SK-N-MC (cell line): ENCODE results near the gene PRG2.

Source experiments
- EZH2 ChIP-seq: fragments of 200-600 bp; sonication (generic); IDR thresholded peaks from one replicate; pipeline ENCODE4 v1.6.1; 2017; ENCODE audit warnings: antibody characterized with exemption
- POLR2AphosphoS5 ChIP-seq: IDR thresholded peaks from 2 replicates; pipeline ENCODE4 v1.6.1; 2012; ENCODE audit warnings: mild to moderate bottlenecking, low read depth, low read length, borderline replicate concordance

GRCh38 chr11:57425565-57426438 lies 35.4 kb upstream of the PRG2 start:
- TF ChIP-seq EZH2 (no peak), POLR2AphosphoS5 (no peak)
